ENCODE measurements around the gene CDKL1. TPM values are rescaled to one million over a fixed set of nuclear protein-coding genes. Genes with fewer than 3 reads are reported as not detected.

CDKL1 gene
- total RNA-seq, 1 donor from 2014 or later, result 2.5 TPM

DNA sequence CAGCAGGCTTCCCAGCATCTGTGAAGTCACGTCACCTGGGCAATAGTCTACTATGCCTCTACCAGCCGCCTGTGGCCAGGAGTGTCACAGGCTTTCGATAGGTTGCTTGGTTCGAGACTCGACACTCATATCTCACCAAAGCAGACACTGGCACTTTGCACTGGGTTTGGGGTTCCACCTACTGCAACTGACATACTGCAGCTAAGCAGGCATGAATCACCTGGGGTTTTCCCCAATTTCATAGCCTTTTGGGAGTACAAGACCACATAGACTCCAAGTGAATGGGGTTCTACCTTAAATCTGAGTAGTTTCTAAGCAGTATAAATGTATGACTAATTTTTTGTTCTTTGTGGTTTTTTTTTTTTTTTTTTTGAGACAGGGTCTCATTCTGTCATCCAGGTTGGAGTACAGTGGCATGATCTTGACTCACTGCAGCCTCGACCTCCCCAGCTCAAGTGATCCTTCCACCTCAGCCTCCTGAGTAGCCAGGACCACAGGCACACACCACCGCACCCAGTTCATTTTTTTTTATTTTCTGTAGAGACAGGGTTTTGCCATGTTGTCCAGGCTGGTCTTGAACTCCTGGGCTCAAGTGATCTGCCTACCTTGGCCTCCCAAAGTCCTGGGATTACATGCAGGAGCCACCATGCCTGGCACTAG is 52.4 kb downstream of the CDKL1 start:
- TF ChIP-seq, protein P1, sequence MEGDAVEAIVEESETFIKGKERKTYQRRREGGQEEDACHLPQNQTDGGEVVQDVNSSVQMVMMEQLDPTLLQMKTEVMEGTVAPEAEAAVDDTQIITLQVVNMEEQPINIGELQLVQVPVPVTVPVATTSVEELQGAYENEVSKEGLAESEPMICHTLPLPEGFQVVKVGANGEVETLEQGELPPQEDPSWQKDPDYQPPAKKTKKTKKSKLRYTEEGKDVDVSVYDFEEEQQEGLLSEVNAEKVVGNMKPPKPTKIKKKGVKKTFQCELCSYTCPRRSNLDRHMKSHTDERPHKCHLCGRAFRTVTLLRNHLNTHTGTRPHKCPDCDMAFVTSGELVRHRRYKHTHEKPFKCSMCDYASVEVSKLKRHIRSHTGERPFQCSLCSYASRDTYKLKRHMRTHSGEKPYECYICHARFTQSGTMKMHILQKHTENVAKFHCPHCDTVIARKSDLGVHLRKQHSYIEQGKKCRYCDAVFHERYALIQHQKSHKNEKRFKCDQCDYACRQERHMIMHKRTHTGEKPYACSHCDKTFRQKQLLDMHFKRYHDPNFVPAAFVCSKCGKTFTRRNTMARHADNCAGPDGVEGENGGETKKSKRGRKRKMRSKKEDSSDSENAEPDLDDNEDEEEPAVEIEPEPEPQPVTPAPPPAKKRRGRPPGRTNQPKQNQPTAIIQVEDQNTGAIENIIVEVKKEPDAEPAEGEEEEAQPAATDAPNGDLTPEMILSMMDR (IDR thresholded peaks at IDR 0.05), result no peak
- Histone ChIP-seq H3K9me3 (ENCODE audit: low read depth) (no peaks in the 10 kb centered on the region), H3K36me3 (no peaks in the 10 kb centered on the region), H3K4me3 (no peak overlapping the region), H3K79me2 (ENCODE audit: low read depth) (no peaks in the 10 kb centered on the region), H3K27ac (no peak overlapping the region), H2AFZ (replicated peaks) (no peak overlapping the region), H4K20me1 (ENCODE audit: low read depth) (no peaks in the 10 kb centered on the region), H3F3A (ENCODE audit: low read depth) (no peaks in the 10 kb centered on the region), H3K9ac (no peak overlapping the region), H3K4me1 (peaks cover 19% of the 10 kb centered on the region), H3K27me3 (no peaks in the 10 kb centered on the region), H3K4me2 (no peak overlapping the region)
- H3K27me3 Mint-ChIP-seq (ENCODE audit: insufficient read depth, low read depth), result no peaks in the 10 kb centered on the region
- no peak for DNase-seq (ENCODE audit: low spot score)
- no peaks in the 10 kb centered on the region for H3K36me3 Mint-ChIP-seq
- no peak overlapping the region for H3K4me3 Mint-ChIP-seq
- peaks cover 11% of the 10 kb centered on the region for H3K4me1 Mint-ChIP-seq
- no peaks in the 10 kb centered on the region for H3K9me3 Mint-ChIP-seq
- no peak overlapping the region for H3K27ac Mint-ChIP-seq

DNA sequence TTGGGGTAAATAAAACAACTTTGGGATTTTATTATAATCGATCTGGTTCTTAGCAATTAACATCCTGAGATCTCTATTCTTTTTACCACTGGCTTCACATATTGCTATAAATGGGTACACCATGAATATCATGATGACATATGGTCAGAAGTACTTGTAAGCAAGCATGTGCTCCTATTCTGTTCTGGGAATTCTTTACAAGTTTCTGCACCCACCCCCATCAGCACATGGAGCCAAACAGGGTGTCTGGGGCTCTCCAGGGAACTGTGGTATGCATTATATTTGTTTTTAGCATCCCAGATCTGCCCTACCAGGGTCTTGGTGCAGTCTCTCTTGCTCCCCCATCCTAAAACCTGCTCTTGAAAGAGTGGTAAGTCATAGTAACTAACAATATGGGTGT is 53.2 kb downstream of the CDKL1 start:
- Histone ChIP-seq H3K79me2 (ENCODE audit: low read depth) (no peaks in the 10 kb centered on the region), H4K20me1 (ENCODE audit: low read depth) (no peaks in the 10 kb centered on the region), H3K9ac (no peak overlapping the region), H3K36me3 (no peaks in the 10 kb centered on the region), H3K4me2 (no peak overlapping the region), H3K4me3 (no peak overlapping the region), H3K27me3 (no peaks in the 10 kb centered on the region), H3K9me3 (ENCODE audit: low read depth) (no peaks in the 10 kb centered on the region), H3F3A (ENCODE audit: low read depth) (no peaks in the 10 kb centered on the region), H2AFZ (replicated peaks) (no peak overlapping the region), H3K27ac (no peak overlapping the region), H3K4me1 (peaks cover 19% of the 10 kb centered on the region)
- Mint-ChIP-seq H3K4me1 (peaks cover 11% of the 10 kb centered on the region), H3K27ac (no peak overlapping the region), H3K27me3 (ENCODE audit: insufficient read depth, low read depth) (no peaks in the 10 kb centered on the region), H3K4me3 (no peak overlapping the region), H3K36me3 (no peaks in the 10 kb centered on the region), H3K9me3 (no peaks in the 10 kb centered on the region)
- TF ChIP-seq EZH2phosphoT487 (IDR thresholded peaks at IDR 0.05) (no peak), EZH2 (IDR thresholded peaks at IDR 0.05) (no peak)
- TF ChIP-seq, protein P1 (IDR thresholded peaks at IDR 0.05), result no peak
- no peak for DNase-seq (ENCODE audit: low spot score)

DNA sequence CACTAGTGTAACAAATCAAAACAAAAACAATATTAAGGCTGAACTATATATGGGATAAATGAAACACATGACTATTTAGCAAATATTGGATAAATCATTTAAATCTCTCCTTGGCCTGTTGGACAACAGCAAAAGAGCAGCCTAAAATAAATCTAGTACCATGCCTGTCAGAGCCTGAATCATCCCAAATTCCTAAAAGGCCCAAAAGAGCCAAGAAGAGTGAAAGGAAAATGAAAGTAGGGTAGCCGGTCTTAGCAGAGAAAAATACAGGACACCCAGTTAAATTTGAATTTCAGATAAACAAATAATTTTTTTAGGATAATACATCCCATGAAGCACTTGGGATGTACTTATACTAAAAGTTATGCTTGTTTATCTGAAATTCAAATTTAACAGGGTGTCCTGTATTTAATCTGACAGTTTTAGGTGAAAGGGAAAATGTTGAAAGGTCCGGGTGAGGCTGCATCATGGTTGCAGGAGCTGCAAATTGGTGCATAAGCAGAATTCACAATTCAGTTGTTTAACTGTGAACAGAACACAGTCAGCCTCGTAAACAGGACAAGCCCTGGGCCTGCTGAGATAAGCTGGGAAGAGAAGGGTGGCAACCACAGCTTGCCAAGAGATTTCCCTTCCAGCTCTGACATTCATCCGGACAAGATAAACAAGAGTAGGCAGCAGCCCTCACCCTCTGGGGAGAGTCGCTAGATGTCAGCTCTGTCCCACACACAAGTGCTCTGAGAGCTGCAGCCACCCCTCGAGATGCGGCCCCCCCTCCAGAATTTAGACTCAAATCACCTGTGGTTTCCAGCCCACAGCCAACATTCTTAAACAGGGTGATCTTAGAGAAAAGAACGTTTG is 54.2 kb downstream of the CDKL1 start:
- H3K4me1 ChIP-seq, result peaks cover 19% of the 10 kb centered on the region
- Mint-ChIP-seq H3K27ac (peak overlapping the region; percentile 82), H3K36me3 (no peaks in the 10 kb centered on the region), H3K9me3 (no peaks in the 10 kb centered on the region), H3K27me3 (ENCODE audit: insufficient read depth, low read depth) (no peaks in the 10 kb centered on the region), H3K4me3 (no peak overlapping the region), H3K4me1 (peaks cover 11% of the 10 kb centered on the region)
- H3F3A ChIP-seq (ENCODE audit: low read depth), result no peaks in the 10 kb centered on the region
- H3K36me3 ChIP-seq, result no peaks in the 10 kb centered on the region
- no peaks in the 10 kb centered on the region for H3K27me3 ChIP-seq
- no peaks in the 10 kb centered on the region for H4K20me1 ChIP-seq (ENCODE audit: low read depth)
- no peak for TF ChIP-seq EZH2phosphoT487 (IDR thresholded peaks at IDR 0.05)
- TF ChIP-seq, protein P1 (IDR thresholded peaks at IDR 0.05), result peak; percentile 37
- DNase-seq (ENCODE audit: low spot score), result peak; percentile 72
- no peaks in the 10 kb centered on the region for H3K9me3 ChIP-seq (ENCODE audit: low read depth)
- H3K4me3 ChIP-seq, result no peak overlapping the region
- H3K9ac ChIP-seq, result no peak overlapping the region
- no peaks in the 10 kb centered on the region for H3K79me2 ChIP-seq (ENCODE audit: low read depth)
- no peak overlapping the region for H3K27ac ChIP-seq
- H2AFZ ChIP-seq (replicated peaks), result no peak overlapping the region
- H3K4me2 ChIP-seq, result peak overlapping the region; percentile 10
